Measurements from ENCODE around the gene SCT. TPM values are rescaled to one million over a fixed set of nuclear protein-coding genes. Genes with fewer than 3 reads are reported as not detected.

SCT gene
- total and polyA plus RNA-seq, 2 of the 8 experiments (the other 6 are each of a cell fraction or from before 2014, with no cell fraction given), result 1.7 to 2.0 TPM

DNA sequence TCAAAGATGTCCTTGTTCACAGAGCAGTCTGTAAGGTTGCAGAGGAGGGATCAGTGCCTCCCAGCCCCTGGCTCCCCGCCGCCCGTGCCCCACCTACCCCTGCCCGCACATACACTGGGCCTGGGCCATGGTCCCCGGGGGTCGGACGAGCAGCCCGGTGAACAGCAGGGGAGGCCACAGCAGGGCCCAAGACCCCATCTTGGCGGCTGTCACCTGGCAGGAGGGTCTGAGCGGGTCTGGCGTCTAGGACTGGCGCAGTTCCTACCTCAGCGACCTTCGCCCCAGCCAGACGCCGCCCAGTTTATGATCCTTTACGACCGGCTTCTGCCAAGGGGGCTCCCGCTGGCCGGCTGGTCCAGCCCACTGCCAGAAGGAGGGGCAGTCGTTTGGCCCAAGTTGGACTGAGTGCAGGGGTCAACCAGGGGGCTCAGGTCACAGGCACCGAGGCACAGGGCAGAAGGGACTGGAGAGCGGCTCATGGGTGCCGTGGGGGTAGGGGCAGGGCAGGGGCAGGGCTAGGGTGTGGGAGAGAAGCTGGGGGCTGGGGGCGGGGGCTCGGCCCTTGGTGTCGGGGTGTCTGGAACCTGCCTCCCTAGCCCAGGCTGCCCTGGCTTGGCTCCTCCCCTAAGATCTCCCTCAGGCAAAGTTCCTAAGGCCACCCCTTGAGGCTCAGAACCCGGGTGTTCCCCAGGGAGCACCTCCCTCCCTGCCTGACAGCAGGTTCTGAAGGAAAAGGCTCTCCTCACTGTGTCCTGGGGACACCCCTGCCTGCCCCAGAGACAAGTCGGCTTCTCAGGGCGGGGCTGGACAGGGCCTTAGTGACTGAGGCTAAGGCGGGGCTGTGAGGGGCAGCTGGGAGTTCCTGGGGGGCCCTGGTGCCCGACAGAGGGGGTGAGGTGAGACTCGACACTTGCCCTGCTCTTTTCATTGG, 2.0 kb downstream of the SCT start, which contains the start of gene CDHR5:
CDHR5 (minus strand) TSS at position 251 of the 931 bp plus-strand sequence; CDS start at position 198, 53 bp downstream.
- H3K18ac ChIP-seq (ENCODE audit: extremely low read depth, low read length), result no peak within 1 kb of the TSS
- no peak within 1 kb of the TSS for H3K14ac ChIP-seq (ENCODE audit: insufficient read length)
- H4K91ac ChIP-seq (replicated peaks; ENCODE audit: insufficient read length, low read length), result no peak within 1 kb of the TSS
- peaks cover 0 to 6% (median under 1%) of the 10 kb centered on the region in 4 experiments; a peak in 2 of 7 replicates for H3K4me1 ChIP-seq (replicated peaks in 1 of 4; ENCODE audit: control insufficient read depth in 3 of 4, insufficient read depth in 4 of 4, low read length in 3 of 4)
- H3K56ac ChIP-seq (replicated peaks; ENCODE audit: insufficient read length, low read depth, low read length), result no peak within 1 kb of the TSS
- no peak within 1 kb of the TSS for H3K4me2 ChIP-seq (ENCODE audit: insufficient read depth in 1 of 2, low read depth in 2 of 2, low read length in 2 of 2)
- no peak within 1 kb of the TSS for H2BK15ac ChIP-seq (ENCODE audit: low read length)
- H3K27ac ChIP-seq (ENCODE audit: low read depth, low read length), result no peak within 1 kb of the TSS
- no peak within 1 kb of the TSS for H3K23ac ChIP-seq (ENCODE audit: insufficient read length)
- no peak within 1 kb of the TSS for H3K4me3 ChIP-seq (ENCODE audit: extremely low read depth in 1 of 4, insufficient read depth in 2 of 4, low read depth in 3 of 4, low read length in 4 of 4)
- ChIA-PET POLR2A (ENCODE audit: partially characterized antibody) (interaction anchor here (0.7 to 2.5 kb wide), 6 partner anchors 9 to 138 kb away, joined by 3 to 8 read pairs (median 6); partner anchors contain the start of genes DRD4 and IRF7), CTCF (ENCODE audit: partially characterized antibody) (no interaction called here)
- H2BK12ac ChIP-seq (ENCODE audit: low read depth, low read length), result no peak within 1 kb of the TSS
- H3K36me3 ChIP-seq (ENCODE audit: control insufficient read depth in 2 of 4, insufficient read depth in 4 of 4, low read length in 3 of 4), result no peaks in the 10 kb centered on the region
- no peak within 1 kb of the TSS for H3K4ac ChIP-seq (replicated peaks; ENCODE audit: insufficient read length, low read depth, low read length)
- H2AK5ac ChIP-seq (ENCODE audit: low read depth, low read length), result no peak within 1 kb of the TSS
- H3K9ac ChIP-seq (replicated peaks in 1 of 4; ENCODE audit: extremely low read depth in 1 of 4, low read depth in 3 of 4, low read length in 3 of 4), result no peak within 1 kb of the TSS
- no peak for FAIRE-seq
- no peak within 1 kb of the TSS for H2BK120ac ChIP-seq (replicated peaks; ENCODE audit: low read depth, low read length)
- peaks cover 0 to 10% of the 10 kb centered on the region in 2 experiments for H4K20me1 ChIP-seq (replicated peaks in 1 of 2; ENCODE audit: control insufficient read depth in 1 of 2, insufficient read depth in 2 of 2, low read length in 2 of 2)
- H3K9me3 ChIP-seq (ENCODE audit: insufficient read depth in 2 of 2, low read depth in 1 of 2, low read length in 1 of 2), result no peaks in the 10 kb centered on the region
- H2BK20ac ChIP-seq (ENCODE audit: low read length), result no peak within 1 kb of the TSS
- H4K5ac ChIP-seq (ENCODE audit: insufficient read length, low read depth, low read length), result no peak within 1 kb of the TSS
- no peaks in the 10 kb centered on the region for H3K79me2 ChIP-seq (ENCODE audit: control insufficient read depth in 1 of 2, insufficient read depth in 2 of 2, low read length in 2 of 2)
- peaks cover 3 to 14% (median 10%) of the 10 kb centered on the region in 4 experiments; a peak in 6 of 7 replicates for H3K27me3 ChIP-seq (replicated peaks in 1 of 4; ENCODE audit: control insufficient read depth in 3 of 4, extremely low read depth in 1 of 4, insufficient read depth in 3 of 4, low read length in 3 of 4)
- H3K23me2 ChIP-seq (ENCODE audit: low read depth, low read length), result no peaks in the 10 kb centered on the region; the same call in 1 of the 2 replicates
- DNase-seq (ENCODE audit: low read depth in 1 of 2, low spot score in 2 of 2), result no peak
- no peaks in the 10 kb centered on the region for H3K79me1 ChIP-seq (ENCODE audit: low read depth, low read length)
- H2AFZ ChIP-seq (ENCODE audit: low read length), result no peak within 1 kb of the TSS
- H2BK5ac ChIP-seq (ENCODE audit: low read depth, low read length), result no peak within 1 kb of the TSS
- 85% methylated on average over 24 of the region's 33 CpGs; no CpG with 5 or more reads in 1 of the 2 experiments for WGBS, 2 experiments (ENCODE audit: extremely low coverage in 1 of 2, insufficient coverage in 1 of 2, insufficient read length in 1 of 2, insufficient replicate concordance in 2 of 2, low coverage in 1 of 2, low lambda C conversion rate in 2 of 2, missing lambda C conversion rate in 1 of 2)
- no peak within 1 kb of the TSS for H4K8ac ChIP-seq (ENCODE audit: extremely low read depth, insufficient read depth, low read length)
- TF ChIP-seq ZNF274 (IDR thresholded peaks at IDR 0.05; ENCODE audit: borderline replicate concordance, extremely low read depth, low read length), result no peak
- TF ChIP-seq, protein P1, sequence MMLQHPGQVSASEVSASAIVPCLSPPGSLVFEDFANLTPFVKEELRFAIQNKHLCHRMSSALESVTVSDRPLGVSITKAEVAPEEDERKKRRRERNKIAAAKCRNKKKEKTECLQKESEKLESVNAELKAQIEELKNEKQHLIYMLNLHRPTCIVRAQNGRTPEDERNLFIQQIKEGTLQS (IDR thresholded peaks at IDR 0.05; ENCODE audit: insufficient read depth, low read depth, low read length), result no peak
- TF ChIP-seq FOSL1 (IDR thresholded peaks at IDR 0.05; ENCODE audit: insufficient read depth, low read depth, low read length), result no peak
- no peak for TF ChIP-seq YY1 (IDR thresholded peaks at IDR 0.05; ENCODE audit: low read depth, low read length)
- TF ChIP-seq CREB1 (IDR thresholded peaks at IDR 0.05), result no peak
- no peak for TF ChIP-seq RNF2 (IDR thresholded peaks at IDR 0.05; ENCODE audit: borderline replicate concordance, low read depth, low read length, missing control alignments, poor library complexity, severe bottlenecking)
- no peak for TF ChIP-seq MAFK (IDR thresholded peaks at IDR 0.05; ENCODE audit: low read depth, low read length)
- TF ChIP-seq CTCF (IDR thresholded peaks at IDR 0.05; ENCODE audit: control extremely low read depth in 1 of 3, insufficient read depth in 1 of 3, low read depth in 1 of 3, low read length in 3 of 3), result no peak
